HG02798 (cell line): Measurements from ENCODE around the gene IFNG-AS1.

Source experiments
- ATAC-seq: cut with Tn5 transposase; IDR thresholded peaks from one replicate; pipeline ENCODE4 v1.9.1; 2021; ENCODE audit warnings: mild to moderate bottlenecking; ENCODE audit not compliant: unreplicated experiment, poor library complexity

The IFNG-AS1 gene

GRCh38 chr12:67991158-67991557 lies 1.9 kb downstream of the IFNG-AS1 start:
- peak; percentile 71 for ATAC-seq

DNA sequence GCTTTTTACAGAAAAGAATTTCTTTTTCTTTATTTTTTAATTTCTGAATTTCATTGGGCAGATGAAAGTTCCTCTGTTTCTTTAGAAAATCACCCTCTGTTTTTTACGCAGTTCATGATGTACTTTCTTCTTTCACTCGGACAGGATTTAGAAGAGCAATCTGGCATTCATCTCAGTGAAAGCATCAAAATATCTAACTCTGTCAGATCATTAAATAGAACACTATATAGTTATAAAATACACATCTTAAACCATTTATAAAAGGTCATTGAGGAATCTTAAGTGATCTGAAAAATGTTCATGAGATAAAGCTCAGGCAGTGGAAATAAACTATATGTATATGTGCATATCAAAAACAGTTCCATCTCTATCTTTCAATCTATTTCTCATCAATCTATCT lies 3.9 kb downstream of the IFNG-AS1 start:
- ATAC-seq = no peak

GRCh38 chr12:67994046-67994445 lies 4.8 kb downstream of the IFNG-AS1 start:
- ATAC-seq = no peak

GRCh38 chr12:67996347-67996746 lies 7.1 kb downstream of the IFNG-AS1 start:
- no peak for ATAC-seq

- no peak for ATAC-seq
Measured at GRCh38 chr12:67998379-67998778, 9.1 kb downstream of the IFNG-AS1 start.

DNA sequence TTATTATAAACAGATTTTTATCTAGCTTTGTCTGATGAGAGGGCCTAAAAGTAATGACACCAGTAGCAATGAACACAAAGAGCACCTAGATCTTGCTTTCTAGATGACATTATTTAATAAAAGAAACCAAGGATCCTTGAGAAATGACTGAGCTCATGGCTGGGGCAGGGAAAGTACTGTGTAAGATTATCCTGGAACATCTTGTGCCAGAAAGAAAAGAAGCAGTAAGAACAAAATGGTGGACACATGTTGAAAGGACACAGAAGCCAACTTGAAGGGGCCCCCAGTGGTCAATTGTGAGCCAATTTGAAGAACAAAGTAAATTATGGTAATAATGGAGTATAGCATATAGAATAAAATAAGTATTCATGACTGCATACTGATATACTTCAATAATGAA lies 10.0 kb downstream of the IFNG-AS1 start:
- no peak for ATAC-seq

GRCh38 chr12:68001486-68002466 lies 12.5 kb downstream of the IFNG-AS1 start:
- no peak for ATAC-seq

- no peak for ATAC-seq
Measured at GRCh38 chr12:68003777-68004176, 14.5 kb downstream of the IFNG-AS1 start.

DNA sequence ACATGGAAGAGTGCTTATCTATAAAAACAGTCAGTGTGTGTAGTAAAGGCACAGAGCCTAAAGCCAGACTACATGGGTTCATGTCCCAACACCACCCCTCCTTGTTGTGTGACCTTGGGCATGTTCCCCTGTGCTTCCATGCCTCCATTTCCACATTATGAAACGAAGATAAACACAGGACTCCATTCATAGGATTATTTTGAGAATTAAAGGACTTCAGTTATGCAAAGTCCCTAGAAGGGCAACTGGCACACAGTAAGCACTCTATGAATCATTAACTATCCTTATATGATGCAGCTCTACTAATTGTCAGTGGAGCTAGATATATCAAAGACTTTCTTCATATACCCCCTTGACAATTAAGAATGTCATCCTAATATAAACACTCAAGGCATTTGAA lies 17.8 kb downstream of the IFNG-AS1 start:
- no peak for ATAC-seq

- no peak for ATAC-seq
Measured at GRCh38 chr12:68007466-68007865, 18.2 kb downstream of the IFNG-AS1 start.

- no peak for ATAC-seq
Measured at GRCh38 chr12:68011206-68011881, 22.1 kb downstream of the IFNG-AS1 start.

DNA sequence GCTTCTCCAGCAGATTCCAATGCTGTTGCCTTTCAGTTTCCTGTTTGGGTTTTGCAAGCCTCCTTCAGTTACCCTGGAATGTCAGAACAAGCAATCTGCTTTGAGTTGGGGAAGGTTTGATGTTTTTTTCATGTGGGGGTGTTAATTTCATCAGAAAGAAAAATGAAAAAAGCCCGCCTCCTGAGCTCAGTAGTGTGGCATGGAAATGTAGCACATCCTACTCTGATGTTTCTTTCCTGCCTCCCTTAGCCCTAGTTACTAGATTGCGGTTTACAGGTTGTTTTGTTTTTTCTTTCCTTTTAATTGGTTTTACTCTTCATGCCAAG lies 22.6 kb downstream of the IFNG-AS1 start:
- peak; percentile 32 for ATAC-seq

- ATAC-seq = peak; percentile 77
Measured at GRCh38 chr12:68012712-68013111, 23.5 kb downstream of the IFNG-AS1 start.

- ATAC-seq = no peak
Measured at GRCh38 chr12:68013181-68013580, 23.9 kb downstream of the IFNG-AS1 start.

DNA sequence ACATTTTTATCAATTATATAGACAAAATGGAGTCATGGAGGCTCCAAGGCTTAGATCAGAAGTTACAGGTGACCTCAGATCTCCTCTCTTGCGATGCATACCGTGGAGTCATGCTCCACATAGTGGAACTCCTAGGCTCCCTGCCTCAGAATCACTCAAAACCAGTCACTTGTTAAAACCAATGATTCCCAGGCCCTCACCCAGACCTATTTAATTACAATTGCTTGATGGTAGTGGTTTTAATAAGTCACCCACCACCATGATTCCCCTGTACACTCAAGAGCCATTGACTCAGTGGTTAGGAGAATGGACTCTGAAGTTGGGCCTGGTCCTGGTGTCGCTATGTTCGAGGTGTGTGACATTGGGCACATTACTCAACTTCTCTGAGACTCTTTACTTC lies 26.9 kb downstream of the IFNG-AS1 start:
- ATAC-seq = no peak

DNA sequence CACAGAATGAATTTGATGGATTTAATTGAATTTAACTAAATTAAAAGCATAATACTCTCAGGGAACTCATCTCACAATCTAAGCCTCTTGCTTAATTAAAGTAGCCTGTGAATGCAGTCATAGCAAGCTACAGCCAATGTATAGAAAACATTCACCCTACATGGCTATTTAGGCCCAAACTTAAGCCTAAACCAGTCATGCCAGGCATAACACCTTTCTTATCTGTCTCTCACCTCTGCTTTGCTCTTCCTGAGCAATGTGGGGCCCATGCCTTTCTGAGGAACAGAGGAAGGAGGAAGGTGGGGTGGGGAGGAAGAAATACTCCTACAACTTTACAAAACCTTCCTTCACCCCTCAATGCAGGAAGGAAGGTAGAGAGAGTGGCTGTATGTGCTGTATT lies 29.1 kb downstream of the IFNG-AS1 start:
- no peak for ATAC-seq

- ATAC-seq = no peak
Measured at GRCh38 chr12:68020049-68020448, 30.8 kb downstream of the IFNG-AS1 start.

DNA sequence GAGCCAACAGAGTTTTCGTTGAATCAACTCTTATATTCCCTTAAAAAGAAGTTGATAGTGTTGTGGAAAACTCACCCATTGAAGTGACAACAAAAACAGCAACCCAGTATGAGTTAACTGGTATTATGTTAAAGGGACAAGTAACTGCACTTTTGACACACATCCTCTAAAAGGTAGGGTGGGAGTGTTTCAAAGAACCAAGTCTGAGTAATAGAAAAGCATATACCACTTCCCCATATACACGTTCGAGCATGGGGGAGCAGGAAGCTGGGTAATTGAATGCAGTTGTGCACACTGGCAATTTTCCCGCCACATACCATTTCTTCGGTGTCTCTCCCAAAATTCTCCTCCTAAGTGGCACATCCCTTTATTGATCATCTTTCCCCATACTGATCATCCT lies 31.5 kb downstream of the IFNG-AS1 start:
- ATAC-seq = no peak

GRCh38 chr12:68028647-68029046 lies 39.4 kb downstream of the IFNG-AS1 start:
- no peak for ATAC-seq

DNA sequence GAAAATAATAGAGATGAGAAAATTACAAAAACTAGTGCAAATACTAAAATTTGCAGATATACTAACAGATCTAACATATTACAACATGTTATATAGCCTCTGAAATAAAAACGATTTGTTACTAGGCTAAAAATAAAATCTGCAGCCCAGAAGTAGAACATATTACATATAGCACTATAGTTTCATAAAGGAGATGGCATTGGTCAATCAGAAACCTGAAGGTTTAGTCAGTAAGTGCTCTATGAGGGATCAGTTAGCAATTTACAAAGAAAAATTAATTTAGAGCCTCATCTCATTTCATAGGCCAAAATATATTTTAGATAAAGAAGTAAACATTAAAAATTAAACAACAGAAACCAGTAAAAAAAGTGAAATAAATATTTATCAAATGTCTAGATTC lies 41.0 kb downstream of the IFNG-AS1 start:
- ATAC-seq = no peak

GRCh38 chr12:68031174-68031573 lies 41.9 kb downstream of the IFNG-AS1 start:
- no peak for ATAC-seq
